Stimulated activated memory B cell treated with anti-CD40 and anti-IgM and Interleukin-4, amounts not matched to agents 10 μg/mL and 1 μg/mL and 100 μg/mL, for 72 hours (primary cell): ENCODE results near the gene FBXL14.
A peak's percentile ranks its signal among the peaks of the same experiment; 100 is the strongest.

Experiments
- ATAC-seq: fragments of 150-1000 bp; cut with Tn5 transposase; 2 replicates; pipeline ENCODE4 v1.10.0; 2021
- H3K27ac Mint-ChIP-seq: one replicate; pipeline ENCODE4 v1.8.0; 2022; ENCODE audit warnings: mild to moderate bottlenecking, mixed read lengths
- H3K27me3 Mint-ChIP-seq: one replicate; pipeline ENCODE4 v1.8.0; 2022; ENCODE audit warnings: mixed read lengths
- H3K36me3 Mint-ChIP-seq: one replicate; pipeline ENCODE4 v1.8.0; 2022; ENCODE audit warnings: mixed read lengths
- H3K4me1 Mint-ChIP-seq: one replicate; pipeline ENCODE4 v1.8.0; 2022; ENCODE audit warnings: mixed read lengths
- H3K4me3 Mint-ChIP-seq: one replicate; pipeline ENCODE4 v1.8.0; 2022; ENCODE audit warnings: mild to moderate bottlenecking, moderate library complexity, mixed read lengths
- H3K9me3 Mint-ChIP-seq: one replicate; pipeline ENCODE4 v1.8.0; 2022; ENCODE audit warnings: mixed read lengths

FBXL14 gene

DNA sequence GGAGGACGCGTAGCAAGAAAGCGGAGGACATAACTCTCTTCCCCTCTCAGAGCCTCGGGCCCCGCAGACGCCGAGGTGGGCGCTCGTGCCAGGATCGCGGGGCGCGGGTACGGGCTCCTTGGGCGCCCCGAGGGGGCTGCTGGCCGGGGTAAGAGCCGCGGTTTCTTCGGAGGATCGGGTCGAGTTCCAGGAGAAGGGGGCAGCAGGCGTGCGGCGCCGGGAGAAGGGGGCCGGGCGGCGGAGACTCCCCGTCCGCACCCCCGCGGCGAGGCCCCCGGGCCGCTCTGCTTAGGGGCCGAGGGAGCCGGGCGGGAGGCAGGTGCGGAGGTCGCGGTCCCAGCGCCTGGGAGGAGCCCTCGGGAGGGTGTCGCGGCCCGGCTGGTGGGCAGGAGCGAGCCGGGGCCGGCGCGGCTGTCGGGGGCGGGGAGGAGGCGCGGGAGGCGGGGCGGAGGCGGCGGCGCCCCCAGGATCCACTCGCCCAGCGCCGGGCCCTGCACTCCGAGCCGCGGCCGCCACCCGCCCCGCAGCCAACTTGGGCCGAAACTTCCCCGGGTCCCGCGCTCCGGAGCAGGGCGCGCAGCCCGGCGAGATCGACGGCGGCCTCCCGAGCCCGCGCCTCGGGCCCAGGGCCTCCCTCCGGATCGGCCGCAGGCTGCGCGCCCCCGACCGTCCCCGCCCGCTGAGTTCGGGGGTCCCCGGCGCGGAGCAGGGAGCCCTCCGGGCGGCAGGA lies 64.4 kb downstream of the FBXL14 start:
- Mint-ChIP-seq H3K27me3 (peaks cover 71% of the 10 kb centered on the region), H3K4me1 (peaks cover 51% of the 10 kb centered on the region), H3K4me3 (peak overlapping the region; percentile 86), H3K27ac (peak overlapping the region; percentile 74), H3K9me3 (no peaks in the 10 kb centered on the region), H3K36me3 (no peaks in the 10 kb centered on the region)
- no peak for ATAC-seq

GRCh38 chr12:1529228-1529861 lies 65.0 kb downstream of the FBXL14 start:
- no peaks in the 10 kb centered on the region for H3K9me3 Mint-ChIP-seq
- no peaks in the 10 kb centered on the region for H3K36me3 Mint-ChIP-seq
- H3K27me3 Mint-ChIP-seq = peaks cover 77% of the 10 kb centered on the region
- H3K27ac Mint-ChIP-seq = peak overlapping the region; percentile 74
- no peak for ATAC-seq
- peak overlapping the region; percentile 86 for H3K4me3 Mint-ChIP-seq
- peaks cover 44% of the 10 kb centered on the region for H3K4me1 Mint-ChIP-seq

- H3K27me3 Mint-ChIP-seq = peaks cover 82% of the 10 kb centered on the region
- no peaks in the 10 kb centered on the region for H3K9me3 Mint-ChIP-seq
- H3K27ac Mint-ChIP-seq = no peak overlapping the region
- H3K4me1 Mint-ChIP-seq = peaks cover 40% of the 10 kb centered on the region
- ATAC-seq = no peak
- no peak overlapping the region for H3K4me3 Mint-ChIP-seq
- H3K36me3 Mint-ChIP-seq = no peaks in the 10 kb centered on the region
Observed at GRCh38 chr12:1528791-1529190, 65.6 kb downstream of the FBXL14 start.

GRCh38 chr12:1527789-1528188 lies 66.6 kb downstream of the FBXL14 start:
- no peaks in the 10 kb centered on the region for H3K9me3 Mint-ChIP-seq
- no peaks in the 10 kb centered on the region for H3K36me3 Mint-ChIP-seq
- no peak overlapping the region for H3K4me3 Mint-ChIP-seq
- ATAC-seq = no peak
- peaks cover 87% of the 10 kb centered on the region for H3K27me3 Mint-ChIP-seq
- peaks cover 30% of the 10 kb centered on the region for H3K4me1 Mint-ChIP-seq
- H3K27ac Mint-ChIP-seq = no peak overlapping the region

GRCh38 chr12:1525858-1526257 lies 68.5 kb downstream of the FBXL14 start:
- Mint-ChIP-seq H3K4me1 (peaks cover 17% of the 10 kb centered on the region), H3K36me3 (no peaks in the 10 kb centered on the region), H3K27ac (no peak overlapping the region), H3K27me3 (peaks cover 71% of the 10 kb centered on the region), H3K4me3 (no peak overlapping the region), H3K9me3 (no peaks in the 10 kb centered on the region)
- ATAC-seq = no peak

DNA sequence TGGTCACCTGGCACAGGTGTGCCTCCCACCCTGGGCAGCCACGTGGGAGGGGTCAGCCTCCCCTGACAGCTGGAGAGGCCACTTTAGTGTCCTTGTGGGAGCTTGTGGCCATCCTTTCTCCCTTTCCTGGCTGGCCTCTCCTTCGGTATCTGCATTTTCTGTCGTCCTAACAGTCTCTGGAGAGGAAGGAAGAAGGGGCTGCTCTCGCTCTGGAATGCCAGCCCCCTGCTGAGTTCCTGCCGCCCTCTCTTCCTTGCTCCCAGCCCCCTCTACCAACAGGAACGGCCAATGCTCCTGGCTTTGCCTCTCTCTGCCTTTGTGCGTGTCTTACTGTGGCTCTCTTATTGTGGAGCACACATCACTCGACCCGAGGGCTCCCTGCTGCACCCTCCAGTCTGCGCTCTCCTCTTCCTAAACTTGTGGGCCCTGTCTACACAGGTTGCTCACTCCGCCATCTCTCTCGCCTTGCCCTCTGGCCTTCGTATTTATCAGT lies 70.8 kb downstream of the FBXL14 start:
- H3K36me3 Mint-ChIP-seq = no peaks in the 10 kb centered on the region
- no peaks in the 10 kb centered on the region for H3K9me3 Mint-ChIP-seq
- H3K27me3 Mint-ChIP-seq = peaks cover 70% of the 10 kb centered on the region
- no peak overlapping the region for H3K4me3 Mint-ChIP-seq
- no peak for ATAC-seq
- H3K4me1 Mint-ChIP-seq = peaks cover 11% of the 10 kb centered on the region
- no peak overlapping the region for H3K27ac Mint-ChIP-seq

DNA sequence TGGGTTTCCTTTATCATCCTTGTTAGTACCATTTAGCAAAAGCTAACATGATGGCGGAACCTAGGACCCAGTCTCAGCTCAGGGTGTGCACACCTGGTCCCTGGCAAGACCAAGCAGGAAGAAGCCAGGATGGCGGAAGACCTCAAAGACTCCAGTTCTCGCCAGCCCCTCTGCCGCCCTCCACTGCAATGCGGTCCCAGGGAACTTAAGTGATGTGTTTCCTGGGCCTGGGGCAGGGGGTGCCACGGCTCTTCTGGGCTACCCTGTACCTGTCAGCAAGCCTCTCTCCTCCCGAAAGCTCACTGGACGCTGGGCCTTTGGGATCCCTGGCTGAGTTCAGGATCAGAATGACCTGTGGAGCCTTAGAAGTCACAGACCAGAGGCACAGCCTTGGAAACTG lies 71.3 kb downstream of the FBXL14 start:
- no peak for ATAC-seq
- Mint-ChIP-seq H3K4me1 (peaks cover 11% of the 10 kb centered on the region), H3K4me3 (no peak overlapping the region), H3K36me3 (no peaks in the 10 kb centered on the region), H3K27ac (no peak overlapping the region), H3K9me3 (no peaks in the 10 kb centered on the region), H3K27me3 (peaks cover 70% of the 10 kb centered on the region)

- H3K27ac Mint-ChIP-seq = no peak overlapping the region
- no peak overlapping the region for H3K4me3 Mint-ChIP-seq
- H3K27me3 Mint-ChIP-seq = peaks cover 43% of the 10 kb centered on the region
- H3K36me3 Mint-ChIP-seq = no peaks in the 10 kb centered on the region
- no peaks in the 10 kb centered on the region for H3K9me3 Mint-ChIP-seq
- no peaks in the 10 kb centered on the region for H3K4me1 Mint-ChIP-seq
- ATAC-seq = no peak
Observed at GRCh38 chr12:1519642-1520041, 74.7 kb downstream of the FBXL14 start.

GRCh38 chr12:1518591-1519516 lies 75.5 kb downstream of the FBXL14 start:
- Mint-ChIP-seq H3K27ac (no peak overlapping the region), H3K27me3 (peaks cover 35% of the 10 kb centered on the region), H3K36me3 (no peaks in the 10 kb centered on the region), H3K4me3 (no peak overlapping the region), H3K4me1 (no peaks in the 10 kb centered on the region), H3K9me3 (no peaks in the 10 kb centered on the region)
- peak; percentile 27 for ATAC-seq

DNA sequence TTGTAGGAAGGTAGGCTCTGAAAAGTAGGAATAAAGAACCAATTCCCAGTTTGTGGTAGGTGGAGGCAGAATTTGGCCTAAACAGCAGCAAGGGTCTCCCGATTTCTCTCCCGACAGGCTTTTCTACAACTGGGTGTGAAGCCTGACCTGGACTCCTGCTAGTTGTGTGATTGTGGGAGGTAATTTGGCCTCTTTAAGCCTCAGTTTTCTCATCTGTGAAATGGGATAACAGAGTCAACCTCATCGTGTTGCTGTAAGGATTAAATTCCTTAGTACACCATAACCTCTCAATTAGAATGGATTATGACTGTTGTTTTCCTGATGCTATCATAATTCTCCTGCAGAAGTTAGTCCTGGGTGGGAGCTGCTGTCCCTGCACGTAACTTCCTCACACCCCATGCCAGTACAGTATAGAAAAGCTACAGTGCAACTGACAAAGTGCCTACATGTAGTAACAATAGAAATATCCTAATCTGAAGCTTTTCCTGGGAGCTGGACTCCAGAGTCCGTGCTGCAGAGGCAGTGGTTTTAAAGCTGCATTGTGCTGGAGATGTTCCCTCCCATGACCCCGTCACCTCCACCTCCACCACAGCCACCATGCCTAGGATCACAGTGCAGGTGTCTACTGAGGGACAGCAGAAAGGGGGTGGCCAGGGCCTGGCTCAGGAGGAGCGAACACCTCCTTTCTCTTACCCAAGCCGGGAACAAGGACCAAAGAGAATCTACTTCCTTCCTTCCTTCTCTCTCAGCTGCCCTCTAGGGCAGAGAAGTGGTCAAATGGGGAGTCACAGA lies 76.5 kb downstream of the FBXL14 start:
- Mint-ChIP-seq H3K4me1 (no peaks in the 10 kb centered on the region), H3K4me3 (no peak overlapping the region), H3K36me3 (no peaks in the 10 kb centered on the region), H3K27ac (no peak overlapping the region), H3K9me3 (no peaks in the 10 kb centered on the region), H3K27me3 (peaks cover 26% of the 10 kb centered on the region)
- no peak for ATAC-seq

GRCh38 chr12:1517007-1517406 lies 77.4 kb downstream of the FBXL14 start:
- Mint-ChIP-seq H3K27me3 (peaks cover 25% of the 10 kb centered on the region), H3K4me3 (no peak overlapping the region), H3K27ac (no peak overlapping the region), H3K9me3 (no peaks in the 10 kb centered on the region), H3K36me3 (no peaks in the 10 kb centered on the region), H3K4me1 (no peaks in the 10 kb centered on the region)
- no peak for ATAC-seq
